Measurements from ENCODE around the gene IRX1.

Gene IRX1

GRCh38 chr5:3601061-3601710 lies 5.6 kb downstream of the IRX1 start:
- no peak for DNase-seq

- DNase-seq = no peak
These were observed 6.5 kb downstream of the IRX1 start for GRCh38 chr5:3601911-3602782.

- no peak for DNase-seq
These were observed 7.3 kb downstream of the IRX1 start for GRCh38 chr5:3602785-3603502.

- no peak for DNase-seq
These were observed 8.9 kb downstream of the IRX1 start for GRCh38 chr5:3604501-3604900.

GRCh38 chr5:3605298-3606010 lies 9.8 kb downstream of the IRX1 start:
- no peak for DNase-seq

GRCh38 chr5:3606121-3606831 lies 10.6 kb downstream of the IRX1 start:
- no peak for DNase-seq

GRCh38 chr5:3607541-3608181 lies 12.0 kb downstream of the IRX1 start:
- DNase-seq = no peak

GRCh38 chr5:3609120-3609681 lies 13.6 kb downstream of the IRX1 start:
- DNase-seq = no peak

- no peak for DNase-seq
These were observed 17.0 kb downstream of the IRX1 start for GRCh38 chr5:3612591-3613042.

- DNase-seq = no peak
These were observed 18.1 kb downstream of the IRX1 start for GRCh38 chr5:3613726-3614125.

GRCh38 chr5:3615217-3615616 lies 19.6 kb downstream of the IRX1 start:
- no peak for DNase-seq

GRCh38 chr5:3615829-3616228 lies 20.2 kb downstream of the IRX1 start:
- no peak for DNase-seq

- no peak for DNase-seq
These were observed 23.9 kb downstream of the IRX1 start for GRCh38 chr5:3619579-3619978.

- no peak for DNase-seq
These were observed 27.3 kb downstream of the IRX1 start for GRCh38 chr5:3622961-3623360.

GRCh38 chr5:3625626-3626025 lies 30.0 kb downstream of the IRX1 start:
- no peak for DNase-seq

GRCh38 chr5:3634061-3634460 lies 38.4 kb downstream of the IRX1 start:
- DNase-seq = no peak

GRCh38 chr5:3639175-3639574 lies 43.5 kb downstream of the IRX1 start:
- no peak for DNase-seq

- no peak for DNase-seq
These were observed 46.6 kb downstream of the IRX1 start for GRCh38 chr5:3642231-3642630.

GRCh38 chr5:3650320-3650719 lies 54.7 kb downstream of the IRX1 start:
- DNase-seq = no peak

GRCh38 chr5:3650868-3651267 lies 55.2 kb downstream of the IRX1 start:
- DNase-seq = no peak
